Rectal smooth muscle tissue (tissue), 1 donor: ENCODE results near the gene CLEC16A.
A peak's percentile ranks its signal among the peaks of the same experiment; 100 is the strongest.

Experiments
- H3K27ac ChIP-seq: one replicate; pipeline ENCODE4 v1.7.0; 2013; ENCODE audit warnings: low read depth, low read length, inconsistent platforms
- H3K27me3 ChIP-seq: one replicate; pipeline ENCODE4 v1.7.0; 2013; ENCODE audit warnings: low read length; ENCODE audit not compliant: control insufficient read depth, insufficient read depth
- H3K36me3 ChIP-seq: one replicate; pipeline ENCODE4 v1.7.0; 2013; ENCODE audit warnings: low read length; ENCODE audit not compliant: control insufficient read depth, insufficient read depth
- H3K4me1 ChIP-seq: one replicate; pipeline ENCODE4 v1.7.0; 2013; ENCODE audit warnings: low read length; ENCODE audit not compliant: control insufficient read depth, insufficient read depth
- H3K4me3 ChIP-seq: one replicate; pipeline ENCODE4 v1.7.0; 2013; ENCODE audit warnings: low read length
- H3K9ac ChIP-seq: one replicate; pipeline ENCODE4 v1.7.0; 2013; ENCODE audit warnings: low read length

Gene CLEC16A

GRCh38 chr16:10967986-10968385 lies 23.6 kb downstream of the CLEC16A start:
- Histone ChIP-seq H3K9ac (no peak overlapping the region), H3K27ac (no peak overlapping the region), H3K4me1 (peaks cover 2% of the 10 kb centered on the region), H3K27me3 (no peaks in the 10 kb centered on the region), H3K4me3 (no peak overlapping the region), H3K36me3 (peaks cover 7% of the 10 kb centered on the region)

DNA sequence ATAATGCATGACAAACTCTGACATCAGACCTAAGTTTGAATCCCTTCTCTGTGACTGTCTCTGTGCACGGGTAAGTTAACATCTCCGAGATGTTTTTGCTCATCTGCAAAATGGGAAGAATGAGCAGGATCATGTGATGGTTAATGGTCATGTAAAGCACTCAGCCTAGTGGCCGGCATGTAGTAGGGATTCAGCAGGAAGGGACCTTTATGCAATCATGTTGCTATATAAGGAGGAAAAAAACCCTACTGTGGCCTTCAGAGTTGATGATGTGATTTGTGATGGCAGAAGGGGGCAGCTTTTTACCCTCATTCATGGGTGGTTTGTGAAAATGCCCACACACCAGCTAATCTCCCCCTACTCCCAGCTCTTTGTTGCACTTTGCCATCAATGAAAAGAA lies 24.1 kb downstream of the CLEC16A start:
- H3K4me3 ChIP-seq, result no peak overlapping the region
- H3K27ac ChIP-seq, result no peak overlapping the region
- peaks cover 8% of the 10 kb centered on the region for H3K36me3 ChIP-seq
- no peaks in the 10 kb centered on the region for H3K27me3 ChIP-seq
- H3K4me1 ChIP-seq, result peaks cover 2% of the 10 kb centered on the region
- no peak overlapping the region for H3K9ac ChIP-seq

DNA sequence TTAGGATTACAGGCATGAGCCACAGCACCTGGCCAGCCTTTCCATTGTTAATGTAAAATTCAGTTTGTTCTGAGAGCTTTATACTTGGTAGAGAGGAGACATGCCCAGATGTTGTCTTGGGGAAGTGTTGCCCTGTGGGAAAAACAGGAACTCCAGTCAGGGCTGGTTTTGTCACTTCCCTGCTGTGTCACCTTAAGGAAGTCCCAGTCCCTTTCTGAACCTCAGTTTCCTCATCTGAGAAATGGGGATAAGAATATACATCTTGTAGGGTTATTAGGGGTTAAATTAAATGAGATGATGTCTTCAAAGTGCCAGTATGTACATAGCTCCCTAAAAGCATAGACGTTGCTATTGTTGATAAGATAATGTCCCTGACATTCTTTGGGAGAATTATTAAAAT lies 25.3 kb downstream of the CLEC16A start:
- peaks cover 11% of the 10 kb centered on the region for H3K36me3 ChIP-seq
- H3K27me3 ChIP-seq, result no peaks in the 10 kb centered on the region
- H3K27ac ChIP-seq, result no peak overlapping the region
- H3K4me1 ChIP-seq, result peaks cover 2% of the 10 kb centered on the region
- H3K9ac ChIP-seq, result no peak overlapping the region
- H3K4me3 ChIP-seq, result no peak overlapping the region

DNA sequence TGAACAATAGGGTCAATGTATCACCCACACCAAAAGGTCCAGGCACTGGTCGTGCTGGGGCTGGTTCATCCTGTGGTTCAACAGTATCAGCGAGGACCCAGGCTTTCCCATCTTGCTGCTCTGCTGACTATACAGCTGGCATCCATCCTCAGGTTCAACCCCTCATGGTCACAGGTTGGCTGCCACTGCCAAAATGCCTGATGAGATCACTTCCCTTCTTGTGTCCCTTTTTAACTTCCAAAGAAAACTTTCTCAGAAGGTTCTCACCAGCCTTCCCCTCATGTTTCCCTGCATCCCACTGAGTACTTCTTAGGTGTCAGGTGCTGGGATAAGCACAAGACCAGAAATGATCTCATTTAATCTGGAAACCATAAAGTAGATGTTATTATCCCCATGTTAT lies 25.7 kb downstream of the CLEC16A start:
- peaks cover 12% of the 10 kb centered on the region for H3K36me3 ChIP-seq
- H3K27me3 ChIP-seq, result no peaks in the 10 kb centered on the region
- H3K4me3 ChIP-seq, result no peak overlapping the region
- H3K4me1 ChIP-seq, result peaks cover 2% of the 10 kb centered on the region
- no peak overlapping the region for H3K9ac ChIP-seq
- H3K27ac ChIP-seq, result no peak overlapping the region

GRCh38 chr16:10971560-10971961 lies 27.2 kb downstream of the CLEC16A start:
- Histone ChIP-seq H3K27ac (no peak overlapping the region), H3K4me1 (peaks cover 2% of the 10 kb centered on the region), H3K36me3 (peaks cover 12% of the 10 kb centered on the region), H3K4me3 (no peak overlapping the region), H3K27me3 (no peaks in the 10 kb centered on the region), H3K9ac (no peak overlapping the region)

- Histone ChIP-seq H3K9ac (no peak overlapping the region), H3K27me3 (no peaks in the 10 kb centered on the region), H3K4me3 (no peak overlapping the region), H3K27ac (no peak overlapping the region), H3K36me3 (peaks cover 12% of the 10 kb centered on the region), H3K4me1 (peaks cover 2% of the 10 kb centered on the region)
Measured at GRCh38 chr16:10972108-10972818, 27.9 kb downstream of the CLEC16A start.

DNA sequence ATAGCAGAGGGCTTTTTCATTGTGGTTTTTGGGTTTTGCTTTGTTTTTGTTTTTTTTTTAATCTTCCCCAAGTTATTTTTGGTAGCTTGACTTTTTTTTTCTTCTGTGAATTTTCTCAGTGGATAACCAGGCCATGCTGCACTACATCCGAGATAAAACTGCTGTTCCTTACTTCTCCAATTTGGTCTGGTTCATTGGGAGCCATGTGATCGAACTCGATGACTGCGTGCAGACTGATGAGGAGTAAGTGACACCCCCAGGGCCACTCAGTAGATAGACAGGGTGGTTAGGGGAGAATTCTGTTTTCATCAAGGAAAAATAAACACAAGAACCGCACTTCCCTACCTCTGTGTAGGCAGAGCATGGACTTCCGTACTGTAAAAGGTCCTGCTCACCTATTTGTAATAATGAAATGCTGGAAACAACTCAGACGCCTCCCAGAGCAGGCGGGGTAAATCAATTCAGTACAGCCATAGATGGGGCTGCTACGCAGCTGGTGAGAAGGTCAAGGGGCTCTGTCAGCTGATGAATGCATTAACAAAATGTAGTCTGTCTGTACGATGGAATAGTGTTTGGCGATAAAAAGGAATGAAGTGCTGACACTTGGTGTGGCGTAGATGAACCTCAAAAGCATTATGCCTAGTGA lies 28.6 kb downstream of the CLEC16A start:
- no peak overlapping the region for H3K9ac ChIP-seq
- H3K27ac ChIP-seq, result no peak overlapping the region
- H3K36me3 ChIP-seq, result peaks cover 14% of the 10 kb centered on the region
- H3K27me3 ChIP-seq, result no peaks in the 10 kb centered on the region
- H3K4me3 ChIP-seq, result no peak overlapping the region
- peaks cover 2% of the 10 kb centered on the region for H3K4me1 ChIP-seq

GRCh38 chr16:10976634-10977033 lies 32.3 kb downstream of the CLEC16A start:
- Histone ChIP-seq H3K27me3 (no peaks in the 10 kb centered on the region), H3K36me3 (peaks cover 12% of the 10 kb centered on the region), H3K9ac (no peak overlapping the region), H3K4me3 (no peak overlapping the region), H3K27ac (no peak overlapping the region), H3K4me1 (peaks cover 23% of the 10 kb centered on the region)

DNA sequence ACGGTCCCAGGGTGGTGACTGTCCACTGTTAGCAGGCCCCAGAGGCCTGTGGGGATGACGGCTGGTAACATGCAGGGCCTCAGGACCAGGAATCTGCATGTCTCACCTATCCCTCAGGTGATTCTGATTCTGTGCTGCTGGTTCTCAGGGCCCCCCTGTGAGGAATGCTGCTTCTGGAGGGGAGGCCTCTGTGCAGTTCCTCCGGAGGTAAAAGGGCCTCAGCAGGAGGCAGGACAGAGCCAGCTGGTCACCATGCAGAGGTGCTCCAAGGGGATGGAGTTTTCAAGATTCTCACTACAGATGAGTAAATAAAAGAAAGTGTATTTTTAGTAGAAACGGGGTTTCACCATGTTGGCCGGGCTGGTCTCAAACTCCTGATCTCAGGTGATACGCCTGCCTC lies 33.8 kb downstream of the CLEC16A start:
- Histone ChIP-seq H3K4me1 (peaks cover 21% of the 10 kb centered on the region), H3K27ac (no peak overlapping the region), H3K9ac (no peak overlapping the region), H3K4me3 (no peak overlapping the region), H3K36me3 (peaks cover 10% of the 10 kb centered on the region), H3K27me3 (no peaks in the 10 kb centered on the region)

- H3K27ac ChIP-seq, result peak overlapping the region; percentile 55
- H3K27me3 ChIP-seq, result no peaks in the 10 kb centered on the region
- H3K4me3 ChIP-seq, result no peak overlapping the region
- H3K9ac ChIP-seq, result no peak overlapping the region
- peaks cover 21% of the 10 kb centered on the region for H3K4me1 ChIP-seq
- H3K36me3 ChIP-seq, result peaks cover 6% of the 10 kb centered on the region
Measured at GRCh38 chr16:10978871-10979446, 34.6 kb downstream of the CLEC16A start.

DNA sequence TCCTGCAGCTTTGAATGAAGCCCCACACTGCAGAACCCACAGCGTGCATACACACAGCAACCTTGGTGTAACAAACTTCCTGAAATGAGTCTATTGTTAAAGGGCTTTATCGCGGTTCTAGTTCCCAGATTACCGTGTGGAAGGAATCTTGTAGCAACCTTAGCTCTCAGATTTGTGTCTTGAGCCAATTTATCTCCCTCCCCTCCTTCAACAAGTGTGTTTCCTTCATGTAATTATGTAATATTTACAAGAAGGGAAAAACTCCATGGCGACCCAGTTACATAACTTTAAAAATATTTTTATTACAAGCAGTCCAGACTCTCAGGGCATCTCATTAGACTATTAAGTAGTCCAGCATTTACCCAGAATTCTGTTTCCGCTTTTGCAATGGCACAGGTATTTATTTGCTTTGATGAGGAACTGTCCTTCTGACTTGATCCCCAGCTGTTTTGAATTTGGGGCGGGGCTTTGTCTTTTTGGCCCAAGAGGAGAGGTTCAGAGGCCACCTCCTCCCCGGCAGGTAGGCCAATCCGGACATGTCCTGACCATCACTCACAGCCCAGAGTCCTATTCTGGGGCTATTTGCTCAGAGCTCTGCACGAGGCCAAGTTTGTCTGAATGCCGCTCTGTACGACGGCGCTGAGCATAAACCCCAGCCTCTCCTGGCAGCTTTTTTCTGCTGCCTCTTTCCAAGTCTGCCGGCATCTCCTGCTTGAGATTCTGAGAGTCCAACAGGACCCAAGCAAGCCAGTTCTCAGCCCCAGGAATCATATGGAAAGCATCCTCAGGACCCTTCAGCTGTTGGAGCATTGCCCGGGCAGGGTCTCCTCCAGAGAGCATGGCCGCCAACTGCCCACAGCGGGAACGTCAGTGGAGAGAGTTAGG lies 35.6 kb downstream of the CLEC16A start:
- H3K9ac ChIP-seq, result no peak overlapping the region
- peak overlapping the region; percentile 78 for H3K27ac ChIP-seq
- peaks cover 21% of the 10 kb centered on the region for H3K4me1 ChIP-seq
- no peaks in the 10 kb centered on the region for H3K27me3 ChIP-seq
- no peak overlapping the region for H3K4me3 ChIP-seq
- H3K36me3 ChIP-seq, result peaks cover 3% of the 10 kb centered on the region

GRCh38 chr16:10980813-10981212 lies 36.4 kb downstream of the CLEC16A start:
- Histone ChIP-seq H3K4me1 (peaks cover 21% of the 10 kb centered on the region), H3K4me3 (no peak overlapping the region), H3K27me3 (no peaks in the 10 kb centered on the region), H3K9ac (no peak overlapping the region), H3K36me3 (peaks cover 3% of the 10 kb centered on the region), H3K27ac (peak overlapping the region; percentile 78)
